B cell (primary cell): ENCODE measurements around the gene ATP8B3. TPM values are rescaled to one million over a fixed set of nuclear protein-coding genes. Genes with fewer than 3 reads are reported as not detected.

Experiments used
- ATAC-seq: fragments of 200-7000 bp; cut with Tn5 transposase; one replicate; pipeline ENCODE4 v1.10.0; 2021; ENCODE audit warnings: low read depth, mild to moderate bottlenecking, moderate number of reproducible peaks, moderate library complexity
- CTCF ChIA-PET: fragments of 350-600 bp; sonication (Branson Sonifier 250); formaldehyde crosslinking; loops from one replicate; lab custom pipeline; 2021; ENCODE audit warnings: antibody characterized with exemption, inconsistent platforms; lab: Charles Lee
- POLR2A ChIA-PET: fragments of 350-600 bp; sonication (Branson Sonifier 250); formaldehyde crosslinking; loops from one replicate; lab custom pipeline; 2021; ENCODE audit warnings: antibody characterized with exemption; lab: Charles Lee
- DNase-seq: peaks from one replicate; pipeline ENCODE4 v3.0.0; 2013
- H2AFZ ChIP-seq: 2 replicates; pipeline ENCODE4 v1.6.1; 2012; ENCODE audit warnings: mild to moderate bottlenecking, low read depth, low read length; ENCODE audit not compliant: insufficient read depth, poor library complexity, severe bottlenecking
- H3K27ac ChIP-seq, 2 donors: 1 replicate in 1 of 2; 2 replicates in 1 of 2; pipeline ENCODE4 v1.5.1; 2012 to 2013; ENCODE audit warnings: low read length in 2 of 2, mild to moderate bottlenecking in 2 of 2, moderate library complexity in 1 of 2
- H3K27me3 ChIP-seq, 4 experiments: fragments of 200-600 bp in 1 of 4; sonication (generic) in 1 of 4; replicated peaks in 1 of 4; 1 replicate in 2 of 4; 2 replicates in 2 of 4; pipeline versions ENCODE4 v1.6.1 to v1.7.0; 2013 to 2016; ENCODE audit warnings: low read length in 3 of 4, mild to moderate bottlenecking in 2 of 4, mixed read lengths in 1 of 4, moderate library complexity in 1 of 4; ENCODE audit not compliant: insufficient read depth in 4 of 4, control insufficient read depth in 3 of 4; ENCODE audit errors: control extremely low read depth in 1 of 4
- H3K36me3 ChIP-seq, 2 experiments: replicated peaks in 1 of 2; 1 replicate in 1 of 2; 2 replicates in 1 of 2; pipeline versions ENCODE4 v1.6.1 to v1.7.1; 2013; ENCODE audit warnings: low read length in 1 of 2; ENCODE audit not compliant: insufficient read depth in 2 of 2, control insufficient read depth in 1 of 2; ENCODE audit errors: control extremely low read depth in 1 of 2, extremely low read depth in 1 of 2
- H3K4me1 ChIP-seq, 2 donors: fragments of 200-600 bp in 1 of 2; sonication (generic) in 1 of 2; 1 replicate in 1 of 2; 2 replicates in 1 of 2; pipeline versions ENCODE4 v1.5.1 to v1.6.1; 2013 to 2017; ENCODE audit warnings: low read length in 2 of 2; ENCODE audit not compliant: control insufficient read depth in 2 of 2, insufficient read depth in 2 of 2
- H3K4me2 ChIP-seq: replicated peaks from 2 replicates; pipeline ENCODE3; 2012; ENCODE audit warnings: mild to moderate bottlenecking, low read depth, low read length; ENCODE audit not compliant: poor library complexity, severe bottlenecking
- H3K4me3 ChIP-seq, 5 experiments: fragments of 200-600 bp in 1 of 5; sonication (generic) in 1 of 5; 1 replicate in 3 of 5; 2 replicates in 2 of 5; pipeline versions ENCODE4 v1.5.1 to v1.7.0; 2011 to 2016; ENCODE audit warnings: low read length in 4 of 5, mild to moderate bottlenecking in 4 of 5, low read depth in 2 of 5, control low read depth in 1 of 5, moderate library complexity in 1 of 5; ENCODE audit not compliant: insufficient read depth in 1 of 5; ENCODE audit errors: control extremely low read depth in 1 of 5, extremely low read depth in 1 of 5
- H3K79me2 ChIP-seq: fragments of 200-600 bp; sonication (generic); one replicate; pipeline ENCODE4 v1.6.0; 2016; ENCODE audit warnings: low read length; ENCODE audit not compliant: control insufficient read depth, insufficient read depth
- H3K9ac ChIP-seq: fragments of 200-600 bp; sonication (generic); 2 replicates; pipeline ENCODE4 v1.6.1; 2017; ENCODE audit warnings: mild to moderate bottlenecking, low read length, moderate library complexity
- H3K9me3 ChIP-seq, 3 donors: one replicate each; pipeline versions ENCODE4 v1.6.1 to v1.7.1; 2013; ENCODE audit warnings: low read length in 2 of 3; ENCODE audit not compliant: control insufficient read depth in 2 of 3, insufficient read depth in 1 of 3; ENCODE audit errors: control extremely low read depth in 1 of 3
- H4K20me1 ChIP-seq: 2 replicates; pipeline ENCODE4 v1.6.0; 2012; ENCODE audit warnings: mild to moderate bottlenecking, low read length; ENCODE audit not compliant: insufficient read depth, control insufficient read depth, poor library complexity, severe bottlenecking
- H3K27ac Mint-ChIP-seq: one replicate; pipeline ENCODE4 v1.8.0; 2021; ENCODE audit warnings: mixed read lengths
- H3K27me3 Mint-ChIP-seq: one replicate; pipeline ENCODE4 v1.8.0; 2021; ENCODE audit warnings: mixed read lengths
- H3K4me1 Mint-ChIP-seq: one replicate; pipeline ENCODE4 v1.8.0; 2021; ENCODE audit warnings: mixed read lengths
- H3K4me3 Mint-ChIP-seq: one replicate; pipeline ENCODE4 v1.8.0; 2021; ENCODE audit warnings: mixed read lengths
- H3K9me3 Mint-ChIP-seq: one replicate; pipeline ENCODE4 v1.8.0; 2022; ENCODE audit warnings: mixed read lengths; ENCODE audit not compliant: insufficient read depth
- EZH2 ChIP-seq: IDR thresholded peaks from 2 replicates; pipeline ENCODE4 v1.6.1; 2012; ENCODE audit warnings: borderline replicate concordance, low read depth, mild to moderate bottlenecking, moderate library complexity, low read length; ENCODE audit not compliant: insufficient read depth, poor library complexity, severe bottlenecking
- WGBS: methylation state at CpG from one replicate; pipeline ENCODE4 v1.1.5; 2013; ENCODE audit warnings: missing lambda C conversion rate; ENCODE audit not compliant: insufficient coverage; 5-methylcytosine and 5-hydroxymethylcytosine counted together
- intact Hi-C: fragments of 100-400 bp; cut with micrococcal nuclease; formaldehyde crosslinking; loops from one replicate; pipeline ENCODE4 v1.10.0; 2022
- polyA plus RNA-seq: library from polyadenylated mRNA; depleted of rRNA; stranded (reverse); fragments of >200 nt; gene quantifications from 2 replicates; pipeline ENCODE4 v1.2.3, GENCODE V29; 2012
- total RNA-seq, 2 donors: library from RNA; stranded (reverse); fragments of 120-200 nt in 1 of 2; gene quantifications; 1 replicate in 1 of 2; 2 replicates in 1 of 2; pipeline versions ENCODE4 v1.2.3 to v1.2.4, GENCODE V29; 2013 to 2022
- TF ChIP-seq, protein P1 (sequence below): fragments of 200-600 bp; IDR thresholded peaks from one replicate; pipeline ENCODE4 v1.8.0; 2022; ENCODE audit warnings: antibody characterized with exemption, mild to moderate bottlenecking

The ATP8B3 gene
- total and polyA plus RNA-seq, 2 donors (not counting 1 experiment from before 2014, with no cell fraction given) = 0.89 to 5.1 TPM

DNA sequence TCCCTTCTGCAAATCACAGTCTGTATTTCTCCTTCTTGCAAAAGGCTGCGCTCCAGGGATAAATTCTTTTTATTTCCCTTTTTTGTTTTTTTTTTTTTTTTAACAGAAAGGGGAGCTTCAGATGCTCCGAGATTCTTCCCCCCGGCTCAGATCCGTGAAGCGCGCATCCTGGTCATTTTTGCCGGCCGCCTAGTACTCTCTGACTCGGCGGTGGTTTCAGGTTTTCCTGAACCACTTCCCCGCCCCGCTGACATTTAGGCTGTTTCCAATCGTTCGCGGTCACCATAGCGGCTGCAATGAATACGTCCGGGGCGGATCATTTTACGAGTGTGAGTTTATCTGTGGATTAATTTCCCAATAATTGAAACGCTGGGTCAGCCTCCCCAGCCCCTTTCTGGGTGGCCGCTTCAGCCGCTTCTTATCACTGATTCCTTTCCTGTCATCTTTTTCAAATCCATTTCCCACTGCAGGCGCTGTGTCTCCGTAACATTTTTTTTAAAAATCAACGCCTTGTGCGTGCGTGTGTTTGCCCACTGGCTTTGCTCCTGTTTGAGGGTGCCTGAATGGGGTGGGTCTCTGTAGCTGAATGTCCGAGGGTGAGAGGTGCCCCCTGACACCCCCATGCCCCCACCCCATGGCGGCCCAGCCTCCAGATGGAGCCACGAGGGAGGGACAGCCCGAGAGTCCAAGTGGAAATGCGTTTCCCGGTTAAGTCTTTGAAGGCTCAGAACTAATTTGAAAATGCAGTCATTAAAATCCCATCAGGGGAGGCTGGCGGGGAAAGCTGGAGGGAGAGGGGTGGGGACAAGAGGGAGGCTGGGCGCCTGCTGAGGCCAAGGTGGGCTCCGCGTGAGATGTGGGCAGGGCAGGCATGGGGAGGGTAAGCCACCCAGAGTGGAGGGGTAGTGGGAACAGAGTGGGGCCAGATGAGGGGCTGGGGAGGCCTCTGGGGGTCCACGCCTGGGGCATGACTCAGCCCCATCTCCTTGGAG is 48.1 kb downstream of the ATP8B3 start:
- Histone ChIP-seq H3K9me3 (peaks cover 0 to 78% (median 0%) of the 10 kb centered on the region in 3 donors), H3K27ac (no peak overlapping the region), H2AFZ (no peak overlapping the region), H3K4me3 (no peak overlapping the region), H3K79me2 (no peaks in the 10 kb centered on the region), H3K36me3 (no peaks in the 10 kb centered on the region), H4K20me1 (no peaks in the 10 kb centered on the region), H3K4me1 (peaks cover 16 to 32% of the 10 kb centered on the region in 2 donors), H3K9ac (no peak overlapping the region), H3K4me2 (no peak overlapping the region), H3K27me3 (peaks cover 0 to 96% (median 66%) of the 10 kb centered on the region in 4 experiments)
- ChIA-PET CTCF (interaction anchor here (0.5 to 3.7 kb wide), 4 partner anchors 19 to 218 kb away, joined by 3 to 28 read pairs (median 4); no protein-coding TSS in a partner anchor), POLR2A (interaction anchor here (0.6 kb wide), 2 partner anchors 105 to 121 kb away, joined by 4 read pairs; no protein-coding TSS in a partner anchor)
- Mint-ChIP-seq H3K27me3 (peaks cover 50% of the 10 kb centered on the region), H3K27ac (no peak overlapping the region), H3K9me3 (no peaks in the 10 kb centered on the region), H3K4me1 (peaks cover 4% of the 10 kb centered on the region), H3K4me3 (no peak overlapping the region)
- TF ChIP-seq, protein P1, sequence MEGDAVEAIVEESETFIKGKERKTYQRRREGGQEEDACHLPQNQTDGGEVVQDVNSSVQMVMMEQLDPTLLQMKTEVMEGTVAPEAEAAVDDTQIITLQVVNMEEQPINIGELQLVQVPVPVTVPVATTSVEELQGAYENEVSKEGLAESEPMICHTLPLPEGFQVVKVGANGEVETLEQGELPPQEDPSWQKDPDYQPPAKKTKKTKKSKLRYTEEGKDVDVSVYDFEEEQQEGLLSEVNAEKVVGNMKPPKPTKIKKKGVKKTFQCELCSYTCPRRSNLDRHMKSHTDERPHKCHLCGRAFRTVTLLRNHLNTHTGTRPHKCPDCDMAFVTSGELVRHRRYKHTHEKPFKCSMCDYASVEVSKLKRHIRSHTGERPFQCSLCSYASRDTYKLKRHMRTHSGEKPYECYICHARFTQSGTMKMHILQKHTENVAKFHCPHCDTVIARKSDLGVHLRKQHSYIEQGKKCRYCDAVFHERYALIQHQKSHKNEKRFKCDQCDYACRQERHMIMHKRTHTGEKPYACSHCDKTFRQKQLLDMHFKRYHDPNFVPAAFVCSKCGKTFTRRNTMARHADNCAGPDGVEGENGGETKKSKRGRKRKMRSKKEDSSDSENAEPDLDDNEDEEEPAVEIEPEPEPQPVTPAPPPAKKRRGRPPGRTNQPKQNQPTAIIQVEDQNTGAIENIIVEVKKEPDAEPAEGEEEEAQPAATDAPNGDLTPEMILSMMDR = no peak
- no peak for TF ChIP-seq EZH2
- ATAC-seq (no peak), DNase-seq (no peak)
- WGBS = 14% methylated on average over 29 of the region's 39 CpGs
- intact Hi-C loops = no loop called here
